SK-N-SH (cell line): ENCODE results near the gene ASCC3. TPM values are rescaled to one million over a fixed set of nuclear protein-coding genes. Genes with fewer than 3 reads are reported as not detected.

ENCODE experiments used
- CTCF ChIA-PET: fragments of 300-600, 350-600 bp; formaldehyde crosslinking; extraction: SDS; loops from one replicate; lab custom pipeline; 2021; lab: Yijun Ruan, JAX
- POLR2A ChIA-PET: fragments of 350-600 bp; sonication (Branson Sonifier 250); formaldehyde crosslinking; extraction: SDS; loops from one replicate; lab custom pipeline; 2020; ENCODE audit warnings: antibody characterized with exemption, inconsistent platforms; lab: Yijun Ruan, JAX
- DNase-seq: peaks from one replicate; pipeline ENCODE4 v3.0.0; 2012
- H2AFZ ChIP-seq: fragments of 200-600 bp; sonication (generic); 2 replicates; pipeline ENCODE4 v1.8.1; 2016; ENCODE audit warnings: antibody characterized with exemption, mild to moderate bottlenecking, low read depth
- H3F3A ChIP-seq: fragments of 200-600 bp; sonication (generic); replicated peaks from 2 replicates; pipeline ENCODE3; 2016; ENCODE audit warnings: antibody characterized with exemption, mild to moderate bottlenecking; ENCODE audit not compliant: insufficient read depth
- H3K27ac ChIP-seq, 2 experiments: fragments of 200-500 bp in 1 of 2; fragments of 200-600 bp in 1 of 2; sonication (Bioruptor generic) in 1 of 2; sonication (generic), shearing (Covaris generic) in 1 of 2; 2 replicates each; pipeline versions ENCODE4 v1.5.1 to v1.6.1; 2014 to 2016; ENCODE audit warnings: low read depth in 2 of 2, inconsistent platforms in 1 of 2, low read length in 1 of 2, mild to moderate bottlenecking in 1 of 2, mixed read lengths in 1 of 2
- H3K27me3 ChIP-seq: fragments of 200-600 bp; sonication (generic), shearing (Covaris generic); 2 replicates; pipeline ENCODE4 v1.6.1; 2016; ENCODE audit warnings: mixed run types; ENCODE audit not compliant: insufficient read depth
- H3K36me3 ChIP-seq, 2 experiments: fragments of 200-500 bp in 1 of 2; fragments of 200-600 bp in 1 of 2; sonication (Bioruptor generic) in 1 of 2; sonication (generic) in 1 of 2; replicated peaks in 1 of 2; 2 replicates each; pipeline versions ENCODE3 to v1.5.1; 2014 to 2016; ENCODE audit warnings: low read length in 1 of 2, mild to moderate bottlenecking in 1 of 2; ENCODE audit not compliant: insufficient read depth in 2 of 2, control insufficient read depth in 1 of 2
- H3K4me1 ChIP-seq, 2 experiments: fragments of 200-500 bp in 1 of 2; fragments of 200-600 bp in 1 of 2; sonication (Bioruptor generic) in 1 of 2; sonication (generic), shearing (Covaris generic) in 1 of 2; 2 replicates each; pipeline versions ENCODE4 v1.5.1 to v1.6.1; 2014 to 2016; ENCODE audit warnings: low read depth in 1 of 2, low read length in 1 of 2, mixed run types in 1 of 2; ENCODE audit not compliant: insufficient read depth in 2 of 2, control insufficient read depth in 1 of 2
- H3K4me2 ChIP-seq: fragments of 200-600 bp; sonication (generic), shearing (Covaris generic); 2 replicates; pipeline ENCODE4 v1.6.1; 2017; ENCODE audit warnings: mixed run types
- H3K4me3 ChIP-seq, 2 experiments: fragments of 200-500 bp in 1 of 2; fragments of 200-600 bp in 1 of 2; sonication (Bioruptor generic) in 1 of 2; sonication (generic), shearing (Covaris generic) in 1 of 2; 2 replicates each; pipeline versions ENCODE4 v1.5.1 to v1.8.1; 2014 to 2016; ENCODE audit warnings: low read depth in 2 of 2, inconsistent platforms in 1 of 2, low read length in 1 of 2, mild to moderate bottlenecking in 1 of 2, mixed read lengths in 1 of 2, moderate library complexity in 1 of 2
- H3K79me2 ChIP-seq: fragments of 200-600 bp; sonication (generic); 2 replicates; pipeline ENCODE4 v1.8.1; 2017; ENCODE audit warnings: mild to moderate bottlenecking; ENCODE audit not compliant: insufficient read depth
- H3K9ac ChIP-seq: fragments of 200-600 bp; sonication (generic); 2 replicates; pipeline ENCODE4 v1.6.1; 2017; ENCODE audit warnings: mixed run types
- H3K9me2 ChIP-seq: fragments of 200-600 bp; sonication (generic); 2 replicates; pipeline ENCODE4 v1.6.1; 2017; ENCODE audit warnings: mixed run types
- H3K9me3 ChIP-seq: fragments of 200-600 bp; sonication (generic); 2 replicates; pipeline ENCODE4 v1.6.1; 2017; ENCODE audit warnings: mixed run types, mild to moderate bottlenecking, moderate library complexity
- H4K20me1 ChIP-seq: fragments of 200-600 bp; sonication (generic); 2 replicates; pipeline ENCODE4 v1.6.1; 2017; ENCODE audit warnings: mild to moderate bottlenecking, mixed run types; ENCODE audit not compliant: insufficient read depth
- CHD2 ChIP-seq: fragments of 150-350 bp; IDR thresholded peaks from 2 replicates; pipeline ENCODE4 v1.6.1; 2018; ENCODE audit warnings: low read length; ENCODE audit not compliant: partially characterized antibody
- ELF1 ChIP-seq: IDR thresholded peaks from 2 replicates; pipeline ENCODE4 v1.4.0; 2012
- EP300 ChIP-seq, 2 experiments: IDR thresholded peaks; 2 replicates each; pipeline versions ENCODE4 v1.4.0 to v1.6.1; 2012; ENCODE audit warnings: borderline replicate concordance in 1 of 2, low read depth in 1 of 2, low read length in 1 of 2
- EZH2phosphoT487 ChIP-seq: fragments of 200-600 bp; sonication (generic); IDR thresholded peaks from 2 replicates; pipeline ENCODE4 v1.6.1; 2017; ENCODE audit warnings: low read depth, mixed run types, mild to moderate bottlenecking, antibody characterized with exemption, moderate library complexity, borderline replicate concordance
- FOSL2 ChIP-seq: IDR thresholded peaks from 2 replicates; pipeline ENCODE4 v1.4.0; 2012; ENCODE audit warnings: low read depth, mild to moderate bottlenecking, moderate library complexity, borderline replicate concordance
- GABPA ChIP-seq: IDR thresholded peaks from 2 replicates; pipeline ENCODE4 v1.4.0; 2012; ENCODE audit warnings: low read depth, mild to moderate bottlenecking
- GATA2 ChIP-seq: sonication (generic); formaldehyde crosslinking; IDR thresholded peaks from 2 replicates; pipeline ENCODE4 v1.5.0; 2020; ENCODE audit warnings: mild to moderate bottlenecking, missing genetic modification reagents
- MEF2A ChIP-seq: IDR thresholded peaks from 2 replicates; pipeline ENCODE4 v1.4.0; 2012; ENCODE audit warnings: low read depth, borderline replicate concordance
- MXI1 ChIP-seq: IDR thresholded peaks from 2 replicates; pipeline ENCODE4 v1.6.1; 2012; ENCODE audit warnings: mild to moderate bottlenecking, low read depth, low read length, improper control_type of control experiment
- RFX5 ChIP-seq: IDR thresholded peaks from 2 replicates; pipeline ENCODE4 v1.6.1; 2012; ENCODE audit warnings: mild to moderate bottlenecking, improper control_type of control experiment, low read length
- RXRA ChIP-seq: IDR thresholded peaks from 2 replicates; pipeline ENCODE4 v1.4.0; 2012; ENCODE audit warnings: low read depth, mild to moderate bottlenecking, borderline replicate concordance
- SIN3A ChIP-seq: IDR thresholded peaks from 2 replicates; pipeline ENCODE4 v1.6.1; 2012; ENCODE audit warnings: low read depth, mild to moderate bottlenecking, low read length, moderate library complexity, borderline replicate concordance
- SMC3 ChIP-seq: IDR thresholded peaks from 2 replicates; pipeline ENCODE4 v1.6.1; 2012; ENCODE audit warnings: low read depth, low read length, improper control_type of control experiment
- TEAD4 ChIP-seq: IDR thresholded peaks from 2 replicates; pipeline ENCODE4 v1.4.0; 2012; ENCODE audit warnings: mild to moderate bottlenecking, borderline replicate concordance; ENCODE audit not compliant: insufficient read depth
- YY1 ChIP-seq: IDR thresholded peaks from 2 replicates; pipeline ENCODE4 v1.4.0; 2012; ENCODE audit warnings: low read depth, mild to moderate bottlenecking
- WGBS: methylation state at CpG from one replicate; pipeline ENCODE4 v1.1.6; 2017; ENCODE audit warnings: low lambda C conversion rate; 5-methylcytosine and 5-hydroxymethylcytosine counted together
- polyA plus RNA-seq, 3 experiments: library from polyadenylated mRNA; depleted of rRNA; stranded (reverse); fragments of >200 nt; gene quantifications; 2 replicates each; pipeline ENCODE4 v1.2.3, GENCODE V29; 2012
- TF ChIP-seq, protein P1 (sequence below): IDR thresholded peaks from 2 replicates; pipeline ENCODE4; 2012
- TF ChIP-seq, protein P2 (sequence below): IDR thresholded peaks from 2 replicates; pipeline ENCODE4 v1.4.0; 2012; ENCODE audit warnings: low read depth, borderline replicate concordance

ASCC3 gene
- polyA plus RNA-seq, 1 of the 3 experiments (the other 2 are of a cell fraction) = 17.9 TPM

DNA sequence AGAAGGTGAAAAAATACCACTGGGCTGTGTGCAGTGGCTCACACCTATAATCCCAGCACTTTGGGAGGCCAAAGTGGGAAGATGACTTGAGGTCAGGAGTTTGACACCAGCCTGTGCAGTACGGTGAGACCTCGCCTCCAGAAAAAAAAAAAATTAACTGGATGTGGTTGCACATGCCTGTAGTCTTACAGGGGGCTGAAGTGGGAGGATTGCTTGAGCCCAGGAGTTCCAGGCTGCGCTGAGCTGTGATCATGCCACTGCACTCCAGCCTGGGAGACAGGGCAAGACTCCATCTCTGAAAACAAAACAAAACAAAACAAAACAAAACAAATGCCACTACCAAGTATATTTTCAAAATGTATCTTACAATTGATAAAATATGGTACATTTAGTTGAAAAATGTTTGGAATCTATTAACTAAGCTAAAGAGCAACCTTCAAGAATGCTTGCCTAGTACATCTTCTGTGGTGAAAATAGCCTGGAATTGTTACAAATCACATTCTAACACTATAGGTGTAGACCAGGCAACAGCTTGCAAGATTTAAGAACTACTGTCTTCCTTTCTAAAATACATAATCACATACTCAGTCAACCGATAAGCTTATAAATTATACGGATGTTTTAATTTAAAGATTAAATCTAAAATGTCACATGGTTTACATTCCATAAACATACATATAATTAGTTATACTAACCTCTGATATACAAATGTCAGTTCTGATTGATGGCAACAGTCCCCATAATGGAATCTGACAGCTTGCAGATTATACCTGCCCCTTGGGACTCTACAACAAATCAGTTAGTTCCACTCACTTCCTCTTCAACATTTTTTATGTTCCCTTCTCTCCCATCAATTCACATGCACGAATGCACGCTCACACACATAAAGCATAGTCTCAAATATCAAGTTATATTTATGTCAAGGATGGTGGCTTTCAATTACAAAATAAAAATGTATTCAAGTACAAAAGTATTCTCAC, 150.8 kb downstream of the ASCC3 start:
- no peak overlapping the region for H3K9ac ChIP-seq
- H3K9me2 ChIP-seq = no peaks in the 10 kb centered on the region
- H3K79me2 ChIP-seq = no peaks in the 10 kb centered on the region
- TF ChIP-seq, protein P1, sequence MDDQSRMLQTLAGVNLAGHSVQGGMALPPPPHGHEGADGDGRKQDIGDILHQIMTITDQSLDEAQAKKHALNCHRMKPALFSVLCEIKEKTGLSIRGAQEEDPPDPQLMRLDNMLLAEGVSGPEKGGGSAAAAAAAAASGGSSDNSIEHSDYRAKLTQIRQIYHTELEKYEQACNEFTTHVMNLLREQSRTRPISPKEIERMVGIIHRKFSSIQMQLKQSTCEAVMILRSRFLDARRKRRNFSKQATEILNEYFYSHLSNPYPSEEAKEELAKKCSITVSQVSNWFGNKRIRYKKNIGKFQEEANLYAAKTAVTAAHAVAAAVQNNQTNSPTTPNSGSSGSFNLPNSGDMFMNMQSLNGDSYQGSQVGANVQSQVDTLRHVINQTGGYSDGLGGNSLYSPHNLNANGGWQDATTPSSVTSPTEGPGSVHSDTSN = peak; percentile 32; the same call in 1 of the 2 replicates
- TF ChIP-seq, protein P2, sequence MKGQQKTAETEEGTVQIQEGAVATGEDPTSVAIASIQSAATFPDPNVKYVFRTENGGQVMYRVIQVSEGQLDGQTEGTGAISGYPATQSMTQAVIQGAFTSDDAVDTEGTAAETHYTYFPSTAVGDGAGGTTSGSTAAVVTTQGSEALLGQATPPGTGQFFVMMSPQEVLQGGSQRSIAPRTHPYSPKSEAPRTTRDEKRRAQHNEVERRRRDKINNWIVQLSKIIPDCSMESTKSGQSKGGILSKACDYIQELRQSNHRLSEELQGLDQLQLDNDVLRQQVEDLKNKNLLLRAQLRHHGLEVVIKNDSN = no peak
- TF ChIP-seq EP300 (IDR thresholded peaks at IDR 0.05; ENCODE audit: borderline replicate concordance in 1 of 2, low read depth in 1 of 2, low read length in 1 of 2) = no peak
- no peaks in the 10 kb centered on the region for H3F3A ChIP-seq
- no peak for DNase-seq
- H3K27me3 ChIP-seq = no peaks in the 10 kb centered on the region
- no peak overlapping the region for H2AFZ ChIP-seq
- ChIA-PET POLR2A (no interaction called here), CTCF (interaction anchor here (2.5 kb wide), 1 partner anchor 10 kb away, joined by 16 read pairs; no protein-coding TSS in a partner anchor)
- H3K36me3 ChIP-seq = peaks cover 0 to 14% of the 10 kb centered on the region in 2 experiments
- H3K27ac ChIP-seq = no peak overlapping the region
- H3K4me2 ChIP-seq = no peak overlapping the region
- WGBS = 81% methylated on average over 7 of the region's 7 CpGs
- peaks cover 0 to 13% of the 10 kb centered on the region in 2 experiments; a peak in 2 of 4 replicates for H3K4me1 ChIP-seq
- H3K9me3 ChIP-seq = no peaks in the 10 kb centered on the region
- H4K20me1 ChIP-seq = no peaks in the 10 kb centered on the region
- H3K4me3 ChIP-seq = no peak overlapping the region

DNA sequence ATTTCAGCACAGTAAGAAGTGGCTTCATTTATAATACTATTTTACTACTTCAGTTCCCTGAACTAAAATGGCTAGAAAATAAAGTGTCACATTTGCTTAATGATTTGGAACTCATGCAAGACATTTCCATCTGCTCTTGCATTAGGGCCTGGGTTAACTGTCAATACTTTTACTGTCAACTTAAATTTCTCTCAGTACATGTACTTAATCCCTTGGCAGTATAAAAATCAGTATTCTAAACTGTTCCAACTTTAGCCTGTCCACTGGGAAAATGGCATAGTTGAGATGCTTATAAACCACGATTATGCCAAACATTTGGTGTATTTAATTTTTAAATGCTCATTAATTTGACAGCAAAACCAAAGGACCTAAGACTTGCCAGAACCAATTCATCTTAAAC, 154.5 kb downstream of the ASCC3 start:
- H3K4me1 ChIP-seq = peaks cover 0 to 13% of the 10 kb centered on the region in 2 experiments; a peak in 2 of 4 replicates
- no peaks in the 10 kb centered on the region for H3K9me3 ChIP-seq
- TF ChIP-seq GATA2 (CRISPR knock-in tag) (no peak), TEAD4 (0 out of 2 replicates have a peak, but pooled peaks have one; percentile 35)
- H3K27ac ChIP-seq = peak overlapping the region in 1 of 2 experiments; percentile 22; a peak in 1 of 4 replicates
- no peaks in the 10 kb centered on the region for H3F3A ChIP-seq
- CTCF ChIA-PET = no interaction called here
- H3K9ac ChIP-seq = no peak overlapping the region
- H3K4me2 ChIP-seq = no peak overlapping the region
- no peak overlapping the region for H3K4me3 ChIP-seq
- 88% methylated on average over 1 of the region's 1 CpG for WGBS
- POLR2A ChIA-PET = no interaction called here
- H3K36me3 ChIP-seq = peaks cover 5 to 33% of the 10 kb centered on the region in 2 experiments
- no peaks in the 10 kb centered on the region for H4K20me1 ChIP-seq
- no peaks in the 10 kb centered on the region for H3K9me2 ChIP-seq
- H3K27me3 ChIP-seq = no peaks in the 10 kb centered on the region
- no peak for DNase-seq
- no peak overlapping the region for H2AFZ ChIP-seq
- no peaks in the 10 kb centered on the region for H3K79me2 ChIP-seq

DNA sequence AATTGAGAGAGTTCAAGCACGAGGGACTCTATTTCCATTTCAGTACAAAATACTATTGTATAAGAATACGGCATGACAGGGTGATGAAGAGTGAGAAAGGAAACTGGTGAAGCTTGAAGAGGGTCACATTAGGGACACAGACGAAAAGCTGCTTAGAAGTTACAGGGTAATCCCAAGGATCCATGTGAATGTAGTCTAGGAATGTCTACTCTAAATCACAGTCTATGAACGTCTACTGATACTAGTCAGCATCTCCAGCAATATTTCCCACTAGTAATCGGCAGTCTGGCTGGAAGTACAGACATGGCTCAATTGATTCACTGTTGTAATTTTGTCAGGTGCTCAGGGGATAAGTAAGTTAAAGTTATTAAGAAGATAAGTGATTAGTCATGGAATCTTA, 156.4 kb downstream of the ASCC3 start:
- H3K27me3 ChIP-seq = no peaks in the 10 kb centered on the region
- H3K27ac ChIP-seq = no peak overlapping the region
- no peaks in the 10 kb centered on the region for H3K9me2 ChIP-seq
- POLR2A ChIA-PET = no interaction called here
- H3K9ac ChIP-seq = no peak overlapping the region
- CTCF ChIA-PET = interaction anchor here (0.6 kb wide), 1 partner anchor 13 kb away, joined by 3 read pairs; no protein-coding TSS in a partner anchor
- H3K4me1 ChIP-seq = peaks cover 0 to 8% of the 10 kb centered on the region in 2 experiments; a peak in 2 of 4 replicates
- peaks cover 8 to 35% of the 10 kb centered on the region in 2 experiments for H3K36me3 ChIP-seq
- no peak overlapping the region for H3K4me3 ChIP-seq
- no peaks in the 10 kb centered on the region for H4K20me1 ChIP-seq
- no peaks in the 10 kb centered on the region; the same call in 1 of the 2 replicates for H3K79me2 ChIP-seq
- no peak for DNase-seq
- H3K9me3 ChIP-seq = no peaks in the 10 kb centered on the region
- 86% methylated on average over 5 of the region's 5 CpGs for WGBS
- H2AFZ ChIP-seq = no peak overlapping the region
- H3K4me2 ChIP-seq = no peak overlapping the region
- H3F3A ChIP-seq = peaks cover 5% of the 10 kb centered on the region
- no peak for TF ChIP-seq MEF2A
- TF ChIP-seq, protein P1 = no peak
- TF ChIP-seq EZH2phosphoT487 = no peak
- TF ChIP-seq YY1 = no peak
- no peak for TF ChIP-seq RFX5
- TF ChIP-seq GATA2 (CRISPR knock-in tag) = no peak
- no peak for TF ChIP-seq ELF1
- no peak for TF ChIP-seq TEAD4
- TF ChIP-seq GABPA = no peak
- no peak for TF ChIP-seq MXI1
- TF ChIP-seq FOSL2 = no peak
- no peak for TF ChIP-seq CHD2
- TF ChIP-seq SIN3A = no peak
- TF ChIP-seq RXRA = no peak
- no peak for TF ChIP-seq SMC3
